ENCODE measurements around the gene PDCL3.

GRCh38 chr2:100560216-100560830 is 2.5 kb upstream of the PDCL3 start:
- TF ChIP-seq, protein P1, sequence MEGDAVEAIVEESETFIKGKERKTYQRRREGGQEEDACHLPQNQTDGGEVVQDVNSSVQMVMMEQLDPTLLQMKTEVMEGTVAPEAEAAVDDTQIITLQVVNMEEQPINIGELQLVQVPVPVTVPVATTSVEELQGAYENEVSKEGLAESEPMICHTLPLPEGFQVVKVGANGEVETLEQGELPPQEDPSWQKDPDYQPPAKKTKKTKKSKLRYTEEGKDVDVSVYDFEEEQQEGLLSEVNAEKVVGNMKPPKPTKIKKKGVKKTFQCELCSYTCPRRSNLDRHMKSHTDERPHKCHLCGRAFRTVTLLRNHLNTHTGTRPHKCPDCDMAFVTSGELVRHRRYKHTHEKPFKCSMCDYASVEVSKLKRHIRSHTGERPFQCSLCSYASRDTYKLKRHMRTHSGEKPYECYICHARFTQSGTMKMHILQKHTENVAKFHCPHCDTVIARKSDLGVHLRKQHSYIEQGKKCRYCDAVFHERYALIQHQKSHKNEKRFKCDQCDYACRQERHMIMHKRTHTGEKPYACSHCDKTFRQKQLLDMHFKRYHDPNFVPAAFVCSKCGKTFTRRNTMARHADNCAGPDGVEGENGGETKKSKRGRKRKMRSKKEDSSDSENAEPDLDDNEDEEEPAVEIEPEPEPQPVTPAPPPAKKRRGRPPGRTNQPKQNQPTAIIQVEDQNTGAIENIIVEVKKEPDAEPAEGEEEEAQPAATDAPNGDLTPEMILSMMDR (conservative IDR thresholded peaks at IDR 0.05; ENCODE audit: low read length), result no peak
- no peak for TF ChIP-seq EZH2phosphoT487 (IDR thresholded peaks at IDR 0.05; ENCODE audit: borderline replicate concordance, low read depth, low read length)

All from OCI-LY7 (cell line).